ENCODE results near the gene METTL1.

Gene METTL1

DNA sequence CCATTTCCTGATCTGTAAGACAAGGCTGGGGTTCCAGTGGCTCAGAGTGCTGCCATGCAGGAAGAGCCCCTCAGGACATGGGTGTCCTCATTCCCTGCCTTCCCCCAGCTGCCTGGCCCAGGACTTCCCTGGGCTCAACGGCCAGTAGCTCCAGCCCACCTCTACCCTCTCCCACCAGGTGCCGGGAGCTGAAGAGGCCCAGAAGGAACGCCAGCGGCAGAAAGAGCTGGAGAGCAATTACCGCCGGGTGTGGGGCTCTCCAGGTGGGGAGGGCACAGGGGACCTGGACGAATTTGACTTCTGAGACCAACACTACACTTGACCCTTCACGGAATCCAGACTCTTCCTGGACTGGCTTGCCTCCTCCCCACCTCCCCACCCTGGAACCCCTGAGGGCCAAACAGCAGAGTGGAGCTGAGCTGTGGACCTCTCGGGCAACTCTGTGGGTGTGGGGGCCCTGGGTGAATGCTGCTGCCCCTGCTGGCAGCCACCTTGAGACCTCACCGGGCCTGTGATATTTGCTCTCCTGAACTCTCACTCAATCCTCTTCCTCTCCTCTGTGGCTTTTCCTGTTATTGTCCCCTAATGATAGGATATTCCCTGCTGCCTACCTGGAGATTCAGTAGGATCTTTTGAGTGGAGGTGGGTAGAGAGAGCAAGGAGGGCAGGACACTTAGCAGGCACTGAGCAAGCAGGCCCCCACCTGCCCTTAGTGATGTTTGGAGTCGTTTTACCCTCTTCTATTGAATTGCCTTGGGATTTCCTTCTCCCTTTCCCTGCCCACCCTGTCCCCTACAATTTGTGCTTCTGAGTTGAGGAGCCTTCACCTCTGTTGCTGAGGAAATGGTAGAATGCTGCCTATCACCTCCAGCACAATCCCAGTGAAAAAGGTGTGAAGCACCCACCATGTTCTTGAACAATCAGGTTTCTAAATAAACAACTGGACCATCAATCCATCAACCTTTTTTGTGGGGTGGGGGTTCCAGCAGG, 51.0 kb downstream of the METTL1 start:
- no peak overlapping the region for H3K9ac ChIP-seq (ENCODE audit: low read depth, low read length, poor library complexity, severe bottlenecking)
- H3K9me2 ChIP-seq (replicated peaks; ENCODE audit: low read depth, low read length), result no peaks in the 10 kb centered on the region
- no peaks in the 10 kb centered on the region for H3K4me1 ChIP-seq (ENCODE audit: insufficient read depth, low read length, poor library complexity, severe bottlenecking)
- H3K79me2 ChIP-seq (ENCODE audit: insufficient read depth, low read length), result no peaks in the 10 kb centered on the region
- no peaks in the 10 kb centered on the region for H3K27me3 ChIP-seq (ENCODE audit: insufficient read depth, low read length, poor library complexity, severe bottlenecking)
- no peak overlapping the region for H2AFZ ChIP-seq (ENCODE audit: low read length)
- no peaks in the 10 kb centered on the region for H3K9me3 ChIP-seq (ENCODE audit: insufficient read depth, low read depth, low read length)
- H3K4me2 ChIP-seq (ENCODE audit: low read depth, low read length, poor library complexity, severe bottlenecking), result no peak overlapping the region
- TF ChIP-seq, protein P1, sequence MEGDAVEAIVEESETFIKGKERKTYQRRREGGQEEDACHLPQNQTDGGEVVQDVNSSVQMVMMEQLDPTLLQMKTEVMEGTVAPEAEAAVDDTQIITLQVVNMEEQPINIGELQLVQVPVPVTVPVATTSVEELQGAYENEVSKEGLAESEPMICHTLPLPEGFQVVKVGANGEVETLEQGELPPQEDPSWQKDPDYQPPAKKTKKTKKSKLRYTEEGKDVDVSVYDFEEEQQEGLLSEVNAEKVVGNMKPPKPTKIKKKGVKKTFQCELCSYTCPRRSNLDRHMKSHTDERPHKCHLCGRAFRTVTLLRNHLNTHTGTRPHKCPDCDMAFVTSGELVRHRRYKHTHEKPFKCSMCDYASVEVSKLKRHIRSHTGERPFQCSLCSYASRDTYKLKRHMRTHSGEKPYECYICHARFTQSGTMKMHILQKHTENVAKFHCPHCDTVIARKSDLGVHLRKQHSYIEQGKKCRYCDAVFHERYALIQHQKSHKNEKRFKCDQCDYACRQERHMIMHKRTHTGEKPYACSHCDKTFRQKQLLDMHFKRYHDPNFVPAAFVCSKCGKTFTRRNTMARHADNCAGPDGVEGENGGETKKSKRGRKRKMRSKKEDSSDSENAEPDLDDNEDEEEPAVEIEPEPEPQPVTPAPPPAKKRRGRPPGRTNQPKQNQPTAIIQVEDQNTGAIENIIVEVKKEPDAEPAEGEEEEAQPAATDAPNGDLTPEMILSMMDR (conservative IDR thresholded peaks at IDR 0.05; ENCODE audit: low read length), result no peak
- no peak for TF ChIP-seq EZH2phosphoT487 (IDR thresholded peaks at IDR 0.05; ENCODE audit: borderline replicate concordance)
- no peak overlapping the region for H3K4me3 ChIP-seq (ENCODE audit: low read length, poor library complexity, severe bottlenecking)
- H4K20me1 ChIP-seq (ENCODE audit: insufficient read depth, low read length, poor library complexity, severe bottlenecking), result no peaks in the 10 kb centered on the region
- H3F3A ChIP-seq (ENCODE audit: low read depth), result no peaks in the 10 kb centered on the region
- peaks cover 40% of the 10 kb centered on the region; the same call in 1 of the 2 replicates for H3K36me3 ChIP-seq (ENCODE audit: insufficient read depth, low read length)

DNA sequence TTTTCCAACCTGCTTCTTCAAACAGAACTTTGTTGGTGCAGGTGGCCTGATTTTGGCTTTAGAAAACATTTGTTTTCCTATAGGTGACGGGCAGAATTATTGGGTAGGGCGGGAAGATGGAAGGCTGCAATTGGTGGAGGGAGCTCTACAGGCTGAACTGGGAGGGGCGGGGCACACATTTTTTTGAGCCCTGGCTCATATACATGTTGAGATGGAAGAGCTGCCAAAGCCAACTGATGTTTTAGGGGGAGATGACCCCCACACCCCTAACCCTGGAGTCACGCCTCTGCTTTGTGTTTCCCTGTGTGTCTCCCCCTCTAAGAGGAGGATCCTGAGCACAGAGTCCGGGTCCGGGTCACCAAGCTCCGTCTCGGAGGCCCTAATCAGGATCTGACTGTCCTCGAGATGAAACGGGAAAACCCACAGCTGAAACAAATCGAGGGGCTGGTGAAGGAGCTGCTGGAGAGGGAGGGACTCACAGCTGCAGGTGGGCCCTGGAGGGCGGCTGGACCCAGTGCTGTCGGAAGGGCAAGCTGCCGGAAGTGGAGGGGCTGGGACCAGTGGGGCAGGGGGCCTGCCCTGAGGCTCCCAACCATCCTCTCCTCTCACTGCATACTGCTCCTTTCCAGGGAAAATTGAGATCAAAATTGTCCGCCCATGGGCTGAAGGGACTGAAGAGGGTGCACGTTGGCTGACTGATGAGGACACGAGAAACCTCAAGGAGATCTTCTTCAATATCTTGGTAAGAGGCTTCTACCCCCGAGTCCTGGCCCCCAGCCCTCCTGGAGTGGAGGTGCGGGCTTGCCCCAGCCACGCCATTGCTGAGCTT, 51.9 kb downstream of the METTL1 start:
- Histone ChIP-seq H3F3A (ENCODE audit: low read depth) (no peaks in the 10 kb centered on the region), H3K9me3 (ENCODE audit: insufficient read depth, low read depth, low read length) (no peaks in the 10 kb centered on the region), H3K9me2 (replicated peaks; ENCODE audit: low read depth, low read length) (no peaks in the 10 kb centered on the region), H3K79me2 (ENCODE audit: insufficient read depth, low read length) (no peaks in the 10 kb centered on the region), H3K4me2 (ENCODE audit: low read depth, low read length, poor library complexity, severe bottlenecking) (no peak overlapping the region), H3K4me3 (ENCODE audit: low read length, poor library complexity, severe bottlenecking) (no peak overlapping the region), H3K27me3 (ENCODE audit: insufficient read depth, low read length, poor library complexity, severe bottlenecking) (no peaks in the 10 kb centered on the region), H3K4me1 (ENCODE audit: insufficient read depth, low read length, poor library complexity, severe bottlenecking) (no peaks in the 10 kb centered on the region), H4K20me1 (ENCODE audit: insufficient read depth, low read length, poor library complexity, severe bottlenecking) (no peaks in the 10 kb centered on the region), H3K36me3 (ENCODE audit: insufficient read depth, low read length) (peaks cover 44% of the 10 kb centered on the region; the same call in 1 of the 2 replicates), H3K9ac (ENCODE audit: low read depth, low read length, poor library complexity, severe bottlenecking) (no peak overlapping the region), H2AFZ (ENCODE audit: low read length) (no peak overlapping the region)
- TF ChIP-seq, protein P1 (conservative IDR thresholded peaks at IDR 0.05; ENCODE audit: low read length), result no peak
- no peak for TF ChIP-seq EZH2phosphoT487 (IDR thresholded peaks at IDR 0.05; ENCODE audit: borderline replicate concordance)

DNA sequence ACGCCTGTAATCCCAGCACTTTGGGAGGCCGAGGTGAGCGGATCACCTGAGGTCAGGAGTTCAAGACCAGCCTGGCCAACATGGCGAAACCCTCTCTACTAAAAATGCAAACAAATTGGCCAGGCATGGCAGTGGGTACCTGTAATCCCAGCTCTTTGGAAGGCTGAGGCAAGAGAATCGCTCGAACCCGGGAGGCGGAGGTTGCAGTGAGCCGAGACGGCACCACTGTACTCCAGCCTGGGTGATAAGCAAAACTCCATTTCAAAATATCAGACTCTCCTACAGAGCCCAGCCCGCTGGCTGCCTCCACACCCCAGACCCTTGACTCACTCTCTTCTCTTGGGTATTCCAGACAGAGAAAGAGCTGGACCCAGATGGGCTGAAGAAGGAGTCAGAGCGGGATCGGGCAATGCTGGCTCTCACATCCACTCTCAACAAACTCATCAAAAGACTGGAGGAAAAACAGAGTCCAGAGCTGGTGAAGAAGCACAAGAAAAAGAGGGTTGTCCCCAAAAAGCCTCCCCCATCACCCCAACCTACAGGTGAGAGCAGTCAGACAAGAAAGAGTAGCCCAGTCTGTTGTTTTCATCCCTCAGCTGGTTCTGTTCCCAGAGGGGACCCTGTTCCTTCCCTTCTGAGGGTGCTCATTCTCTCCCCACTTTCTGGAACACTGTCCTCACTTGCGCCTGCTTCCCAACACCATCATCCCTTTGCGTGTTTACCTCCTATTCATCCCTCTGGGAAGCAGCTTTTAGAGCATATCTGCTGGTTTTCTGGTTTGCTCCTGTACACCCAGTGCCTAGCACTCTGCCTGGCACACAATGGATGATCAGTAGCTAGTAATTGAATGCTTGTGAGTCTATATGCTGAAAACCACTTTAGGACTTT, 53.0 kb downstream of the METTL1 start:
- H3F3A ChIP-seq (ENCODE audit: low read depth), result no peaks in the 10 kb centered on the region
- H3K9me3 ChIP-seq (ENCODE audit: insufficient read depth, low read depth, low read length), result no peaks in the 10 kb centered on the region
- H3K4me2 ChIP-seq (ENCODE audit: low read depth, low read length, poor library complexity, severe bottlenecking), result no peak overlapping the region
- H3K9me2 ChIP-seq (replicated peaks; ENCODE audit: low read depth, low read length), result no peaks in the 10 kb centered on the region
- no peak for TF ChIP-seq EZH2phosphoT487 (IDR thresholded peaks at IDR 0.05; ENCODE audit: borderline replicate concordance)
- TF ChIP-seq, protein P1 (conservative IDR thresholded peaks at IDR 0.05; ENCODE audit: low read length), result no peak
- no peak overlapping the region for H3K4me3 ChIP-seq (ENCODE audit: low read length, poor library complexity, severe bottlenecking)
- no peaks in the 10 kb centered on the region for H3K27me3 ChIP-seq (ENCODE audit: insufficient read depth, low read length, poor library complexity, severe bottlenecking)
- no peaks in the 10 kb centered on the region for H3K4me1 ChIP-seq (ENCODE audit: insufficient read depth, low read length, poor library complexity, severe bottlenecking)
- no peak overlapping the region for H3K9ac ChIP-seq (ENCODE audit: low read depth, low read length, poor library complexity, severe bottlenecking)
- no peaks in the 10 kb centered on the region for H3K79me2 ChIP-seq (ENCODE audit: insufficient read depth, low read length)
- peaks cover 44% of the 10 kb centered on the region; the same call in 1 of the 2 replicates for H3K36me3 ChIP-seq (ENCODE audit: insufficient read depth, low read length)
- H2AFZ ChIP-seq (ENCODE audit: low read length), result no peak overlapping the region
- H4K20me1 ChIP-seq (ENCODE audit: insufficient read depth, low read length, poor library complexity, severe bottlenecking), result no peaks in the 10 kb centered on the region

All from Loucy (cell line).